ENCODE measurements around the gene ELF2. TPM values are rescaled to one million over a fixed set of nuclear protein-coding genes. Genes with fewer than 3 reads are reported as not detected.

Gene ELF2
- total and polyA plus RNA-seq, 2 experiments from 2014 or later, result 38.2 to 48.8 TPM

DNA sequence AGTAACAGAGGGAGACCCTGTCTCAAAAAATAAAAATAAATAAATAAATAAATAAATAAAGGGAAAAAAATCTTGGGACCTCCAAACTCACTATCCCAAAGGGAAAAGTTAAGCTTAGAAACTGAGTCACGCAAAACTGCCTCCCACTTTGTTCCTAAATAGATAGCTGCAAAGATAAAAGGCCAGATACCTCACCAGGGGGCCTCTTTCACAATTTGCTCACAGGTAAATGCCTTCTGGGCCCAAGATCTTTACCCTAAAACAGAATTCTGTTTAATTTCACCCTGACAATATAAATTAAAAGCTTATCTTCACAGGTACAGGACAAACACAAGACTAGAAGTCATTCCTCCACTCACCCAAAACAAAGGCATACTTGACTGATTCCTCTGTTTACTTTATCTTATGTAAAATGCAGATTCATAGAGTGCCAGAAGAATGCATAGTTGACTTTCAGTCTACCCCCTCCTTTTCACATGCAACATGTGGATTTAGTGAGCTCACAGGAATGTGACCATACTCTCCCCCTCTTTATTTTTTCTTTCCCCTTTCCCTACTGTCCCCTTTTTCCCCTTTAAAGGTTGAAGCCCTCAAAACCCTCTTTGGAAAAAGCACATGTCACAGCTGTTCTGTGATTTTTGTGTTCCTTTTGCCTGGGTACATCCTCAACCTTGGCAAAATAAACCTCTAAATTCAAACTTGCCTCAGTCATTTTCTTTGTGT, 23.4 kb downstream of the ELF2 start:
- peak overlapping the region; percentile 9; the same call in 1 of the 2 replicates for H3K4me3 ChIP-seq
- no peaks in the 10 kb centered on the region for H4K20me1 ChIP-seq (replicated peaks; ENCODE audit: insufficient read depth)
- peaks cover 68% of the 10 kb centered on the region for H3K79me2 ChIP-seq (replicated peaks; ENCODE audit: insufficient read depth)
- no peaks in the 10 kb centered on the region for H3K36me3 Mint-ChIP-seq (ENCODE audit: low read depth)
- H3K36me3 ChIP-seq (ENCODE audit: insufficient read depth), result no peaks in the 10 kb centered on the region
- H3K27me3 ChIP-seq (ENCODE audit: insufficient read depth), result no peaks in the 10 kb centered on the region
- H3K27me3 Mint-ChIP-seq (ENCODE audit: insufficient read depth, low read depth, poor library complexity), result peaks cover 2% of the 10 kb centered on the region
- H3K9me3 Mint-ChIP-seq, result no peaks in the 10 kb centered on the region
- peak overlapping the region; percentile 33 for H3K4me2 ChIP-seq
- H3K27ac ChIP-seq (ENCODE audit: low read depth), result peak overlapping the region; percentile 98
- DNase-seq (ENCODE audit: low spot score), result peak; percentile 79
- H3K9me2 ChIP-seq (ENCODE audit: insufficient read depth), result no peaks in the 10 kb centered on the region
- ATAC-seq, result peak; percentile 84
- peaks cover 34% of the 10 kb centered on the region for H3K4me1 ChIP-seq (ENCODE audit: insufficient read depth)
- H3K27ac Mint-ChIP-seq, result peak overlapping the region; percentile 98
- H3K4me3 Mint-ChIP-seq, result peak overlapping the region; percentile 47
- H3F3A ChIP-seq (replicated peaks; ENCODE audit: low read depth), result peaks cover 3% of the 10 kb centered on the region; the same call in 1 of the 2 replicates
- H2AFZ ChIP-seq, result no peak overlapping the region
- peaks cover 46% of the 10 kb centered on the region for H3K4me1 Mint-ChIP-seq
- TF ChIP-seq, protein P1, sequence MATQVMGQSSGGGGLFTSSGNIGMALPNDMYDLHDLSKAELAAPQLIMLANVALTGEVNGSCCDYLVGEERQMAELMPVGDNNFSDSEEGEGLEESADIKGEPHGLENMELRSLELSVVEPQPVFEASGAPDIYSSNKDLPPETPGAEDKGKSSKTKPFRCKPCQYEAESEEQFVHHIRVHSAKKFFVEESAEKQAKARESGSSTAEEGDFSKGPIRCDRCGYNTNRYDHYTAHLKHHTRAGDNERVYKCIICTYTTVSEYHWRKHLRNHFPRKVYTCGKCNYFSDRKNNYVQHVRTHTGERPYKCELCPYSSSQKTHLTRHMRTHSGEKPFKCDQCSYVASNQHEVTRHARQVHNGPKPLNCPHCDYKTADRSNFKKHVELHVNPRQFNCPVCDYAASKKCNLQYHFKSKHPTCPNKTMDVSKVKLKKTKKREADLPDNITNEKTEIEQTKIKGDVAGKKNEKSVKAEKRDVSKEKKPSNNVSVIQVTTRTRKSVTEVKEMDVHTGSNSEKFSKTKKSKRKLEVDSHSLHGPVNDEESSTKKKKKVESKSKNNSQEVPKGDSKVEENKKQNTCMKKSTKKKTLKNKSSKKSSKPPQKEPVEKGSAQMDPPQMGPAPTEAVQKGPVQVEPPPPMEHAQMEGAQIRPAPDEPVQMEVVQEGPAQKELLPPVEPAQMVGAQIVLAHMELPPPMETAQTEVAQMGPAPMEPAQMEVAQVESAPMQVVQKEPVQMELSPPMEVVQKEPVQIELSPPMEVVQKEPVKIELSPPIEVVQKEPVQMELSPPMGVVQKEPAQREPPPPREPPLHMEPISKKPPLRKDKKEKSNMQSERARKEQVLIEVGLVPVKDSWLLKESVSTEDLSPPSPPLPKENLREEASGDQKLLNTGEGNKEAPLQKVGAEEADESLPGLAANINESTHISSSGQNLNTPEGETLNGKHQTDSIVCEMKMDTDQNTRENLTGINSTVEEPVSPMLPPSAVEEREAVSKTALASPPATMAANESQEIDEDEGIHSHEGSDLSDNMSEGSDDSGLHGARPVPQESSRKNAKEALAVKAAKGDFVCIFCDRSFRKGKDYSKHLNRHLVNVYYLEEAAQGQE (IDR thresholded peaks at IDR 0.05; ENCODE audit: unreplicated experiment), result no peak
- peak; percentile 68 for TF ChIP-seq NANOG (IDR thresholded peaks at IDR 0.05; ENCODE audit: borderline replicate concordance)
- TF ChIP-seq, protein P2, sequence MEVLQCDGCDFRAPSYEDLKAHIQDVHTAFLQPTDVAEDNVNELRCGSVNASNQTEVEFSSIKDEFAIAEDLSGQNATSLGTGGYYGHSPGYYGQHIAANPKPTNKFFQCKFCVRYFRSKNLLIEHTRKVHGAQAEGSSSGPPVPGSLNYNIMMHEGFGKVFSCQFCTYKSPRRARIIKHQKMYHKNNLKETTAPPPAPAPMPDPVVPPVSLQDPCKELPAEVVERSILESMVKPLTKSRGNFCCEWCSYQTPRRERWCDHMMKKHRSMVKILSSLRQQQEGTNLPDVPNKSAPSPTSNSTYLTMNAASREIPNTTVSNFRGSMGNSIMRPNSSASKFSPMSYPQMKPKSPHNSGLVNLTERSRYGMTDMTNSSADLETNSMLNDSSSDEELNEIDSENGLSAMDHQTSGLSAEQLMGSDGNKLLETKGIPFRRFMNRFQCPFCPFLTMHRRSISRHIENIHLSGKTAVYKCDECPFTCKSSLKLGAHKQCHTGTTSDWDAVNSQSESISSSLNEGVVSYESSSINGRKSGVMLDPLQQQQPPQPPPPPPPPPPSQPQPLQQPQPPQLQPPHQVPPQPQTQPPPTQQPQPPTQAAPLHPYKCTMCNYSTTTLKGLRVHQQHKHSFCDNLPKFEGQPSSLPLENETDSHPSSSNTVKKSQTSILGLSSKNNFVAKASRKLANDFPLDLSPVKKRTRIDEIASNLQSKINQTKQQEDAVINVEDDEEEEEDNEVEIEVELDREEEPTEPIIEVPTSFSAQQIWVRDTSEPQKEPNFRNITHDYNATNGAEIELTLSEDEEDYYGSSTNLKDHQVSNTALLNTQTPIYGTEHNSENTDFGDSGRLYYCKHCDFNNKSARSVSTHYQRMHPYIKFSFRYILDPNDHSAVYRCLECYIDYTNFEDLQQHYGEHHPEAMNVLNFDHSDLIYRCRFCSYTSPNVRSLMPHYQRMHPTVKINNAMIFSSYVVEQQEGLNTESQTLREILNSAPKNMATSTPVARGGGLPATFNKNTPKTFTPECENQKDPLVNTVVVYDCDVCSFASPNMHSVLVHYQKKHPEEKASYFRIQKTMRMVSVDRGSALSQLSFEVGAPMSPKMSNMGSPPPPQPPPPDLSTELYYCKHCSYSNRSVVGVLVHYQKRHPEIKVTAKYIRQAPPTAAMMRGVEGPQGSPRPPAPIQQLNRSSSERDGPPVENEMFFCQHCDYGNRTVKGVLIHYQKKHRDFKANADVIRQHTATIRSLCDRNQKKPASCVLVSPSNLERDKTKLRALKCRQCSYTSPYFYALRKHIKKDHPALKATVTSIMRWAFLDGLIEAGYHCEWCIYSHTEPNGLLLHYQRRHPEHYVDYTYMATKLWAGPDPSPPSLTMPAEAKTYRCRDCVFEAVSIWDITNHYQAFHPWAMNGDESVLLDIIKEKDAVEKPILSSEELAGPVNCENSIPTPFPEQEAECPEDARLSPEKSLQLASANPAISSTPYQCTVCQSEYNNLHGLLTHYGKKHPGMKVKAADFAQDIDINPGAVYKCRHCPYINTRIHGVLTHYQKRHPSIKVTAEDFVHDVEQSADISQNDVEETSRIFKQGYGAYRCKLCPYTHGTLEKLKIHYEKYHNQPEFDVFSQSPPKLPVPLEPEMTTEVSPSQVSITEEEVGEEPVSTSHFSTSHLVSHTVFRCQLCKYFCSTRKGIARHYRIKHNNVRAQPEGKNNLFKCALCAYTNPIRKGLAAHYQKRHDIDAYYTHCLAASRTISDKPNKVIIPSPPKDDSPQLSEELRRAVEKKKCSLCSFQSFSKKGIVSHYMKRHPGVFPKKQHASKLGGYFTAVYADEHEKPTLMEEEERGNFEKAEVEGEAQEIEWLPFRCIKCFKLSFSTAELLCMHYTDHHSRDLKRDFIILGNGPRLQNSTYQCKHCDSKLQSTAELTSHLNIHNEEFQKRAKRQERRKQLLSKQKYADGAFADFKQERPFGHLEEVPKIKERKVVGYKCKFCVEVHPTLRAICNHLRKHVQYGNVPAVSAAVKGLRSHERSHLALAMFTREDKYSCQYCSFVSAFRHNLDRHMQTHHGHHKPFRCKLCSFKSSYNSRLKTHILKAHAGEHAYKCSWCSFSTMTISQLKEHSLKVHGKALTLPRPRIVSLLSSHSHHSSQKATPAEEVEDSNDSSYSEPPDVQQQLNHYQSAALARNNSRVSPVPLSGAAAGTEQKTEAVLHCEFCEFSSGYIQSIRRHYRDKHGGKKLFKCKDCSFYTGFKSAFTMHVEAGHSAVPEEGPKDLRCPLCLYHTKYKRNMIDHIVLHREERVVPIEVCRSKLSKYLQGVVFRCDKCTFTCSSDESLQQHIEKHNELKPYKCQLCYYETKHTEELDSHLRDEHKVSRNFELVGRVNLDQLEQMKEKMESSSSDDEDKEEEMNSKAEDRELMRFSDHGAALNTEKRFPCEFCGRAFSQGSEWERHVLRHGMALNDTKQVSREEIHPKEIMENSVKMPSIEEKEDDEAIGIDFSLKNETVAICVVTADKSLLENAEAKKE (CRISPR knock-in tag; IDR thresholded peaks at IDR 0.05), result no peak
- peak; percentile 70 for TF ChIP-seq CREB1 (CRISPR knock-in tag; IDR thresholded peaks at IDR 0.05; ENCODE audit: low read depth)
- TF ChIP-seq POLR2AphosphoS5 (IDR thresholded peaks at IDR 0.05; ENCODE audit: low read depth), result 0 out of 2 replicates have a peak, but pooled peaks have one; percentile 32
